Measurements from ENCODE around the gene TLE1.

DNA sequence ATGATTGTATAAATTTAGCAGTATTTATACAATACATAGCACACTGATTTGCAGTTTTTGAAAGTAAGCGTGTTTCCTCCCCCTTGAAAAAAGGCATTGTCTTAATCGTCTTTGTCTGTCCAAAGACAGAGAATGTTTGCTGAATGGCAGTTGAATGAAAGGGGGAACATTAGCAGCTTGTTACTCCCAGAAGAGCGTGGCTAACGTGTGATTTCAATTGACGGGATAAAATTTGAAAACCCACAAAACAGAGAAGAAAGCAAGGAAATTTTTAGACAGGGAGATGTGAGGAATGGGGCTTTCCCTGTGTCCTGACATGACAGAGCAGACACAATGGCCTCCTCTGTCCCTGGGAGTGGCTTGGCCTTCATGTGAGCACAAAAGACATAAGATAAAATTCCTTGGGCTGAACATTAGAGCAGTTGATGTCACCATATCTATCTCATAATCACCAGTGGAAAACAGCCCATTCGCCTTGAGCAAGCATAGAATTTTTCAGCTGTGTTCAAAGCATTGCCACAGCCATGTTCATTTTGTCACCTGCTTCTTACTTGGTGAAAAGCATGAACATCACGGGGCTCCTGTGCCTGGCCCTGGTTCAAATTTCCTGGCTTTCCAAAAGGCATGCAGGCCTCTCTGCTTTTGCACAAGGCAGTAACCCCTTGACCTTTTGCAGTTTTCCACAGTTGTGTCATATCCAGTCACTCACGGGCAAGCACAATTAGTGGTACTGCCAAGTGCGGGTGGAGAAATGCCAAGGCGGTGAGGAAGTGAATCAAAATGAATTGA lies 126.9 kb downstream of the TLE1 start:
- TF ChIP-seq, protein P1, sequence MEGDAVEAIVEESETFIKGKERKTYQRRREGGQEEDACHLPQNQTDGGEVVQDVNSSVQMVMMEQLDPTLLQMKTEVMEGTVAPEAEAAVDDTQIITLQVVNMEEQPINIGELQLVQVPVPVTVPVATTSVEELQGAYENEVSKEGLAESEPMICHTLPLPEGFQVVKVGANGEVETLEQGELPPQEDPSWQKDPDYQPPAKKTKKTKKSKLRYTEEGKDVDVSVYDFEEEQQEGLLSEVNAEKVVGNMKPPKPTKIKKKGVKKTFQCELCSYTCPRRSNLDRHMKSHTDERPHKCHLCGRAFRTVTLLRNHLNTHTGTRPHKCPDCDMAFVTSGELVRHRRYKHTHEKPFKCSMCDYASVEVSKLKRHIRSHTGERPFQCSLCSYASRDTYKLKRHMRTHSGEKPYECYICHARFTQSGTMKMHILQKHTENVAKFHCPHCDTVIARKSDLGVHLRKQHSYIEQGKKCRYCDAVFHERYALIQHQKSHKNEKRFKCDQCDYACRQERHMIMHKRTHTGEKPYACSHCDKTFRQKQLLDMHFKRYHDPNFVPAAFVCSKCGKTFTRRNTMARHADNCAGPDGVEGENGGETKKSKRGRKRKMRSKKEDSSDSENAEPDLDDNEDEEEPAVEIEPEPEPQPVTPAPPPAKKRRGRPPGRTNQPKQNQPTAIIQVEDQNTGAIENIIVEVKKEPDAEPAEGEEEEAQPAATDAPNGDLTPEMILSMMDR (IDR thresholded peaks at IDR 0.05; ENCODE audit: low read depth, low read length), result no peak
- TF ChIP-seq POLR2A (IDR thresholded peaks at IDR 0.05; ENCODE audit: extremely low read depth, insufficient read length) (no peak), MYC (IDR thresholded peaks at IDR 0.05; ENCODE audit: low read depth, low read length) (no peak)
- TF ChIP-seq, protein P2, sequence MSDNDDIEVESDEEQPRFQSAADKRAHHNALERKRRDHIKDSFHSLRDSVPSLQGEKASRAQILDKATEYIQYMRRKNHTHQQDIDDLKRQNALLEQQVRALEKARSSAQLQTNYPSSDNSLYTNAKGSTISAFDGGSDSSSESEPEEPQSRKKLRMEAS (IDR thresholded peaks at IDR 0.05; ENCODE audit: low read depth, low read length), result no peak

Measured in NB4 (cell line).